Osteoblast (primary cell): ENCODE results near the gene PES1. TPM values are rescaled to one million over a fixed set of nuclear protein-coding genes. Genes with fewer than 3 reads are reported as not detected.

Experiments used
- DNase-seq: peaks from one replicate; pipeline ENCODE4 v3.0.0; 2011; ENCODE audit warnings: low spot score, mixed read lengths; ENCODE audit not compliant: insufficient read length; ENCODE audit errors: missing footprints
- H2AFZ ChIP-seq: 2 replicates; pipeline ENCODE4 v1.6.0; 2011; ENCODE audit warnings: mild to moderate bottlenecking, low read length
- H3K27ac ChIP-seq: 2 replicates; pipeline ENCODE4 v1.5.1; 2011; ENCODE audit warnings: mild to moderate bottlenecking, low read depth, low read length, moderate library complexity
- H3K27me3 ChIP-seq: 2 replicates; pipeline ENCODE4 v1.6.0; 2012; ENCODE audit warnings: mild to moderate bottlenecking, control low read depth, inconsistent platforms, low read length, moderate library complexity; ENCODE audit not compliant: insufficient read depth
- H3K36me3 ChIP-seq: 2 replicates; pipeline ENCODE4 v1.5.1; 2011; ENCODE audit warnings: mild to moderate bottlenecking, low read length, control low read depth, moderate library complexity; ENCODE audit not compliant: insufficient read depth
- H3K4me1 ChIP-seq: 2 replicates; pipeline ENCODE4 v1.5.1; 2011; ENCODE audit warnings: mild to moderate bottlenecking, low read length, control low read depth, moderate library complexity; ENCODE audit not compliant: insufficient read depth
- H3K4me2 ChIP-seq: 2 replicates; pipeline ENCODE4 v1.6.0; 2011; ENCODE audit warnings: mild to moderate bottlenecking, low read length; ENCODE audit not compliant: insufficient read depth
- H3K4me3 ChIP-seq: fragments of 200-600 bp; sonication (generic); 3 replicates; pipeline ENCODE4 v1.5.1; 2012; ENCODE audit warnings: mild to moderate bottlenecking, low read length, inconsistent platforms; ENCODE audit not compliant: insufficient read depth
- H3K79me2 ChIP-seq: 2 replicates; pipeline ENCODE4 v1.6.0; 2012; ENCODE audit warnings: mild to moderate bottlenecking, low read length, control low read depth, inconsistent platforms; ENCODE audit not compliant: insufficient read depth
- H3K9me3 ChIP-seq: 2 replicates; pipeline ENCODE4 v1.5.1; 2011; ENCODE audit warnings: low read depth, low read length, control low read depth
- H4K20me1 ChIP-seq: 2 replicates; pipeline ENCODE4 v1.6.0; 2012; ENCODE audit warnings: mild to moderate bottlenecking, low read length, control low read depth; ENCODE audit not compliant: insufficient read depth
- total RNA-seq: library from RNA; depleted of rRNA; stranded (reverse); fragments of >200 nt; gene quantifications from 2 replicates; pipeline ENCODE4 v1.2.3, GENCODE V29; 2012
- TF ChIP-seq, protein P1 (sequence below): IDR thresholded peaks from 2 replicates; pipeline ENCODE4 v1.5.1; 2011; ENCODE audit warnings: mild to moderate bottlenecking, low read depth, low read length, moderate library complexity; ENCODE audit errors: extremely low read depth

PES1 gene
- total RNA-seq, 1 donor = 64.8 TPM

DNA sequence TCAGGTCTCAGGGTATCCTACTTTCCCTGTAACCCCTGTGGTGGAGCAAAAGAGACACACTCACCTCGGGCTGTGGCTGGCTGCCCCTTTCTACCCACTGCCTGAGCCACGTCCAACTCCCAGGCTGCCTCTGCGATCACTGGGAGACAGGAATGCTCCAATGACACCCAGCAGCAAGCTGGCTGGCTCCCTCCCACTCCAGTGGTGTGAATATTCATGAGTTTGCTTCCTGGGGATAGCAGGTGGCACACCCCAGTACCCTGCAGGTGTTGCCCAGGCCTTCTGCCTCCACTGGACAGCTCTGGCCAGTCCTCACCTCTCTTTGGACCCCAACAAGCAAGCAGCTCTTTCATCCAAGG is 27.0 kb downstream of the PES1 start:
- Histone ChIP-seq H3K79me2 (no peaks in the 10 kb centered on the region), H3K27me3 (peaks cover 11% of the 10 kb centered on the region), H3K4me2 (no peak overlapping the region), H3K9me3 (no peaks in the 10 kb centered on the region), H3K4me3 (no peak overlapping the region), H3K4me1 (no peaks in the 10 kb centered on the region), H3K27ac (no peak overlapping the region), H2AFZ (no peak overlapping the region), H3K36me3 (no peaks in the 10 kb centered on the region), H4K20me1 (no peaks in the 10 kb centered on the region)
- DNase-seq = peak; percentile 14
- TF ChIP-seq, protein P1, sequence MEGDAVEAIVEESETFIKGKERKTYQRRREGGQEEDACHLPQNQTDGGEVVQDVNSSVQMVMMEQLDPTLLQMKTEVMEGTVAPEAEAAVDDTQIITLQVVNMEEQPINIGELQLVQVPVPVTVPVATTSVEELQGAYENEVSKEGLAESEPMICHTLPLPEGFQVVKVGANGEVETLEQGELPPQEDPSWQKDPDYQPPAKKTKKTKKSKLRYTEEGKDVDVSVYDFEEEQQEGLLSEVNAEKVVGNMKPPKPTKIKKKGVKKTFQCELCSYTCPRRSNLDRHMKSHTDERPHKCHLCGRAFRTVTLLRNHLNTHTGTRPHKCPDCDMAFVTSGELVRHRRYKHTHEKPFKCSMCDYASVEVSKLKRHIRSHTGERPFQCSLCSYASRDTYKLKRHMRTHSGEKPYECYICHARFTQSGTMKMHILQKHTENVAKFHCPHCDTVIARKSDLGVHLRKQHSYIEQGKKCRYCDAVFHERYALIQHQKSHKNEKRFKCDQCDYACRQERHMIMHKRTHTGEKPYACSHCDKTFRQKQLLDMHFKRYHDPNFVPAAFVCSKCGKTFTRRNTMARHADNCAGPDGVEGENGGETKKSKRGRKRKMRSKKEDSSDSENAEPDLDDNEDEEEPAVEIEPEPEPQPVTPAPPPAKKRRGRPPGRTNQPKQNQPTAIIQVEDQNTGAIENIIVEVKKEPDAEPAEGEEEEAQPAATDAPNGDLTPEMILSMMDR = no peak

GRCh38 chr22:30564045-30564760 is 27.5 kb downstream of the PES1 start:
- Histone ChIP-seq H3K27ac (no peak overlapping the region), H3K4me1 (no peaks in the 10 kb centered on the region), H3K4me2 (no peak overlapping the region), H3K27me3 (peaks cover 6% of the 10 kb centered on the region), H3K9me3 (no peaks in the 10 kb centered on the region), H3K79me2 (no peaks in the 10 kb centered on the region), H3K36me3 (no peaks in the 10 kb centered on the region), H3K4me3 (no peak overlapping the region), H4K20me1 (no peaks in the 10 kb centered on the region), H2AFZ (no peak overlapping the region)
- TF ChIP-seq, protein P1 = no peak
- peak; percentile 32 for DNase-seq

GRCh38 chr22:30562366-30562765 is 29.3 kb downstream of the PES1 start:
- H3K9me3 ChIP-seq = no peaks in the 10 kb centered on the region
- no peak overlapping the region for H3K4me3 ChIP-seq
- H3K36me3 ChIP-seq = no peaks in the 10 kb centered on the region
- no peaks in the 10 kb centered on the region for H3K4me1 ChIP-seq
- H3K27me3 ChIP-seq = peaks cover 3% of the 10 kb centered on the region
- no peaks in the 10 kb centered on the region for H3K79me2 ChIP-seq
- H2AFZ ChIP-seq = no peak overlapping the region
- H4K20me1 ChIP-seq = no peaks in the 10 kb centered on the region
- H3K4me2 ChIP-seq = no peak overlapping the region
- no peak overlapping the region for H3K27ac ChIP-seq
- TF ChIP-seq, protein P1 = no peak
- DNase-seq = peak; percentile 19

DNA sequence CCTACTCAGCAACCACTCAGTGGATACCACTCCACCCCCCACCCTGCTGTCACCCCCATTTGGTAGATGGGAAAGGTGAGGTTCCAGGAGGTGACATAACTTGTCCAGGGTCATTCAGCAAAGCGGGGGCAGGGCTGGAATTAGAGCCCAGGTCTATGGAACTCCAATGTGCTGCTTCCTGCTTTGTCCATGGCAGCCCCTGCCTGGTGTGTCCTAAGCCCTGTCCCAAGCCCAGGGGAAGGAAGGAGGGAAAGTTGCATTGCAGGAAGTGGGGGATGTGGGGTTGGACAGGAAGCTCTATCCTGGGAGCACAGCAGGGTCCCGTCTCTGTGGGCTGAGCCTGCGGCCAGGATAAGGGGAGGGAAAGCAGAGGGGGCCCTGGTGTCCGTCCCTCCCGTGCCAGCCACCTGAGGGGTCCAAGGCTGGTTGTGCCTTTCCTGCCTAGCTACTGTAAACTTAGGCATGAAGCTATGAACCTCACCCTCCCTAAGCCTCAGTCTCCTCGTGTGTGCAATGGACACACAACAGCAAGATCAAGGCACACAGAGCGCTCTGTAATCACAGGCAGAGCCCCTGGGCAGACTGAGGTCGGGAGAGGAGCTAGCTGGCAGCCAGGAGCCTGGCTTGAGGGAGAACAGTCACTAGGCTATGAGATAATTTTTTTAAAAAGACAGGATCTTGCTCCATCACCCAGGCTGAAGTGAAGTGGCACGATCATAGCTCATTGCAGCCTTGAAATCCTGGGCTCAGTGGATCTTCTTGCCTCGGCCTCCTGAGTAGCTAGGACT is 30.1 kb downstream of the PES1 start:
- H3K4me1 ChIP-seq = no peaks in the 10 kb centered on the region
- DNase-seq = peak; percentile 57
- no peak overlapping the region for H3K4me3 ChIP-seq
- H4K20me1 ChIP-seq = no peaks in the 10 kb centered on the region
- peaks cover 3% of the 10 kb centered on the region for H3K27me3 ChIP-seq
- TF ChIP-seq, protein P1 = no peak
- H2AFZ ChIP-seq = no peak overlapping the region
- no peaks in the 10 kb centered on the region for H3K79me2 ChIP-seq
- H3K4me2 ChIP-seq = no peak overlapping the region
- H3K9me3 ChIP-seq = no peaks in the 10 kb centered on the region
- H3K27ac ChIP-seq = no peak overlapping the region
- H3K36me3 ChIP-seq = no peaks in the 10 kb centered on the region
